NCI-H2171 treated with DMSO at 0.1 percent for 48 hours (cell line): ENCODE data around the gene ARHGAP30.
"Not testable (repeated sequence)": the region's sequence is repeated elsewhere in the genome, so short reads cannot be mapped to it uniquely, and the experiment has no call there.

Experiments used
- DNase-seq: peaks from one replicate; lab custom pipeline; 2025; lab: John Stamatoyannopoulos, UW

The ARHGAP30 gene

GRCh38 chr1:161069731-161070270, at the start of gene ARHGAP30:
ARHGAP30 (minus strand) TSS chr1:161069891; CDS start chr1:161069624, 267 bp downstream.
- no peak for DNase-seq

- DNase-seq, result peak; percentile 83
Measured at GRCh38 chr1:161117759-161118581, 48.3 kb upstream of the ARHGAP30 start, which contains the start of the genes NIT1 and PFDN2. NIT1 (plus strand) TSS chr1:161118105; CDS start chr1:161118177, 72 bp downstream. PFDN2 (minus strand) TSS chr1:161118037; CDS start chr1:161118026, 11 bp downstream.

- DNase-seq, result not testable (repeated sequence)
Measured at GRCh38 chr1:161115961-161116360, 46.3 kb upstream of the ARHGAP30 start.

GRCh38 chr1:161115132-161115711, 45.5 kb upstream of the ARHGAP30 start:
- DNase-seq, result no peak

- no peak for DNase-seq
Measured at GRCh38 chr1:161114556-161114955, 44.9 kb upstream of the ARHGAP30 start.

- DNase-seq, result no peak
Measured at GRCh38 chr1:161113915-161114314, 44.2 kb upstream of the ARHGAP30 start.

- no peak for DNase-seq
Measured at GRCh38 chr1:161111527-161111926, 41.8 kb upstream of the ARHGAP30 start.

GRCh38 chr1:161111117-161111516, 41.4 kb upstream of the ARHGAP30 start:
- no peak for DNase-seq

GRCh38 chr1:161106431-161106830, 36.7 kb upstream of the ARHGAP30 start:
- DNase-seq, result no peak

- no peak for DNase-seq
Measured at GRCh38 chr1:161100556-161100955, 30.9 kb upstream of the ARHGAP30 start.

- no peak for DNase-seq
Measured at GRCh38 chr1:161099090-161099802, 29.6 kb upstream of the ARHGAP30 start.

- peak; percentile 90 for DNase-seq
Measured at GRCh38 chr1:161098210-161099068, 28.7 kb upstream of the ARHGAP30 start, which contains the start of gene KLHDC9. KLHDC9 (plus strand) TSS chr1:161098361; CDS start chr1:161098536, 175 bp downstream.

GRCh38 chr1:161096530-161096929, 26.8 kb upstream of the ARHGAP30 start:
- DNase-seq, result no peak

- DNase-seq, result no peak
Measured at GRCh38 chr1:161096015-161096414, 26.3 kb upstream of the ARHGAP30 start.

GRCh38 chr1:161095230-161095629, 25.5 kb upstream of the ARHGAP30 start:
- DNase-seq, result no peak

- no peak for DNase-seq
Measured at GRCh38 chr1:161094481-161094880, 24.8 kb upstream of the ARHGAP30 start.

- no peak for DNase-seq
Measured at GRCh38 chr1:161092621-161093028, 22.9 kb upstream of the ARHGAP30 start.

- no peak for DNase-seq
Measured at GRCh38 chr1:161091796-161092507, 22.3 kb upstream of the ARHGAP30 start.

GRCh38 chr1:161091093-161091492, 21.4 kb upstream of the ARHGAP30 start:
- DNase-seq, result no peak

GRCh38 chr1:161090617-161091016, 20.9 kb upstream of the ARHGAP30 start:
- DNase-seq, result no peak

GRCh38 chr1:161089938-161090337, 20.2 kb upstream of the ARHGAP30 start:
- DNase-seq, result no peak
